Endothelial cell of umbilical vein (primary cell): ENCODE measurements around the gene ARL17A. TPM values are rescaled to one million over a fixed set of nuclear protein-coding genes. Genes with fewer than 3 reads are reported as not detected.
"Not testable (repeated sequence)": the region's sequence is repeated elsewhere in the genome, so short reads cannot be mapped to it uniquely, and the experiment has no call there.

ENCODE experiments used
- BruUV-seq: library from RNA; stranded (reverse); fragments of 400-500 nt; replicated peaks from 2 replicates; lab custom pipeline; 2021; lab: Mats Ljungman, UMichigan
- CTCF ChIA-PET: fragments of 300-600, 350-600 bp; sonication (Branson Sonifier 250); formaldehyde crosslinking; loops from one replicate; lab custom pipeline; 2021; ENCODE audit warnings: antibody characterized with exemption, inconsistent platforms; lab: Charles Lee
- POLR2A ChIA-PET: fragments of 300-600, 350-600 bp; sonication (Branson Sonifier 250); formaldehyde crosslinking; loops from one replicate; lab custom pipeline; 2021; ENCODE audit warnings: antibody characterized with exemption, inconsistent platforms; lab: Charles Lee
- DNase-seq: peaks from one replicate; pipeline ENCODE4 v3.0.0-alpha.2; 2011; ENCODE audit warnings: low read depth, low spot score
- FAIRE-seq: peaks from 2 replicates; lab custom pipeline; 2011; peaks lifted over from hg19 to GRCh38; lab: Jason Lieb, UNC
- H2AFZ ChIP-seq: 2 replicates; pipeline ENCODE4 v1.6.0; 2012; ENCODE audit warnings: low read depth, low read length, control low read depth, inconsistent platforms
- H3K27ac ChIP-seq: 2 replicates; pipeline ENCODE4 v1.5.1; 2011; ENCODE audit warnings: low read depth, mild to moderate bottlenecking, control low read depth, low read length, moderate library complexity; ENCODE audit not compliant: insufficient read depth
- H3K27me3 ChIP-seq, 2 experiments: 2 replicates each; pipeline versions ENCODE4 v1.6.0 to v1.6.1; 2011; ENCODE audit warnings: low read length in 2 of 2, mixed read lengths in 1 of 2; ENCODE audit not compliant: control insufficient read depth in 2 of 2, insufficient read depth in 2 of 2
- H3K36me3 ChIP-seq, 2 experiments: 2 replicates in 1 of 2; 3 replicates in 1 of 2; pipeline ENCODE4 v1.5.1; 2011; ENCODE audit warnings: low read length in 2 of 2, mild to moderate bottlenecking in 1 of 2, moderate library complexity in 1 of 2; ENCODE audit not compliant: control insufficient read depth in 2 of 2, insufficient read depth in 2 of 2; ENCODE audit errors: extremely low read depth in 1 of 2
- H3K4me1 ChIP-seq: 3 replicates; pipeline ENCODE4 v1.5.1; 2011; ENCODE audit warnings: mild to moderate bottlenecking, low read length; ENCODE audit not compliant: control insufficient read depth, insufficient read depth; ENCODE audit errors: extremely low read depth
- H3K4me2 ChIP-seq: 2 replicates; pipeline ENCODE4 v1.6.1; 2011; ENCODE audit warnings: low read length, control low read depth, mixed read lengths; ENCODE audit not compliant: insufficient read depth
- H3K4me3 ChIP-seq, 3 experiments: fragments of 200-600 bp in 1 of 3; sonication (generic), shearing (Covaris generic) in 1 of 3; replicated peaks in 1 of 3; 2 replicates each; pipeline ENCODE4 v1.5.1; 2011 to 2016; ENCODE audit warnings: control low read depth in 3 of 3, low read length in 3 of 3, mild to moderate bottlenecking in 2 of 3, inconsistent platforms in 1 of 3, low read depth in 1 of 3, moderate library complexity in 1 of 3; ENCODE audit not compliant: insufficient read depth in 1 of 3
- H3K79me2 ChIP-seq: 2 replicates; pipeline ENCODE4 v1.6.0; 2012; ENCODE audit warnings: low read length, inconsistent platforms; ENCODE audit not compliant: control insufficient read depth, insufficient read depth
- H3K9ac ChIP-seq: replicated peaks from 2 replicates; pipeline ENCODE3; 2011; ENCODE audit warnings: low read length, control low read depth; ENCODE audit not compliant: insufficient read depth; ENCODE audit errors: extremely low read depth
- H3K9me1 ChIP-seq: replicated peaks from 3 replicates; pipeline ENCODE4 v1.6.0; 2011; ENCODE audit warnings: mild to moderate bottlenecking, low read length; ENCODE audit not compliant: control insufficient read depth, insufficient read depth; ENCODE audit errors: extremely low read depth
- H3K9me3 ChIP-seq: replicated peaks from 2 replicates; pipeline ENCODE4 v1.5.1; 2012; ENCODE audit warnings: low read length, inconsistent platforms; ENCODE audit not compliant: control insufficient read depth, insufficient read depth
- H4K20me1 ChIP-seq: replicated peaks from 2 replicates; pipeline ENCODE3; 2011; ENCODE audit warnings: mild to moderate bottlenecking, low read length; ENCODE audit not compliant: control insufficient read depth, insufficient read depth; ENCODE audit errors: extremely low read depth
- dilution Hi-C: fragments of 300-500 bp; cut with MboI; formaldehyde crosslinking; loops from one replicate; pipeline ENCODE4 v1.15.0; 2019; ENCODE audit warnings: low sequenced_read_pairs; ENCODE audit not compliant: extremely low pct_ligation_motif_present
- intact Hi-C: fragments of 100-400 bp; cut with micrococcal nuclease; formaldehyde crosslinking; loops from one replicate; pipeline ENCODE4 v1.10.0; 2022
- polyA plus RNA-seq, 4 experiments: library from polyadenylated mRNA; depleted of rRNA in 3 of 4; stranded (reverse) in 3 of 4; unstranded in 1 of 4; fragments of >200 nt; gene quantifications; 2 replicates each; pipeline versions ENCODE4 v1.2.1 to v1.2.3, GENCODE V29; 2011 to 2012; ENCODE audit warnings: missing spikeins in 1 of 4
- total RNA-seq: library from RNA; stranded (reverse); gene quantifications from 2 replicates; pipeline ENCODE4 v1.2.3, GENCODE V29; 2021

Gene ARL17A
- total and polyA plus RNA-seq, 2 donors (not counting 3 experiments of a cell fraction or from before 2014, with no cell fraction given) = 9.5 to 10.0 TPM

DNA sequence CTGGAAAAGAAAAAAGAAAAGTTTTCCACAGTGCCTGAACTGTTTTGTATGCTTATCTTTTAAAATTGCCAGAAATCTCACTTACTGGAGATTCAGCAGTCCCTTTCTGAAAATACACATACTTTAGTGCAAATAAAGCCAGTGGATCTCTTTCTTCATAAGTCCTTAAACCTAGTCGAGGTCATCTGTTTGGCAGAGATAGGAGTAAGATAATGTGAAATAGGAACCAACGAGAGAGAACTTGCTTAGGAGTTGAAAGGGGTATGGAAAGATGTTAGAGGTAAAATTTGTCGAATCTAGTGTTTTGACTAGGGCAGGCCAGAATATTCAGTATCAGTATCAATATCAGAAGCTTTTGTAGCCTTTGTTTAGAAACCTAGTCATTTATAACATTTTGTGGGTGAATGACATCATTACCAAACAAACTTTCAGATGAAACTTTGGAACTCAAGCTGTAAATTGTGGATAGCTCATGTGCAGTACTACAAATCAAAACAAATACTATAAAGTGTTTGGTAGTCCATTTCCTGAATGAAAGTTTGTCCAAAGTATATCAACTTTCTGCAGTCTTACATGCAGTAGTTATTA is 18.9 kb upstream of the ARL17A start:
- dilution Hi-C loops, POLR2A ChIA-PET, BruUV-seq: not testable (repeated sequence)

GRCh38 chr17:46591332-46591731 is 11.8 kb upstream of the ARL17A start:
- H3K9me1 ChIP-seq, H4K20me1 ChIP-seq, H2AFZ ChIP-seq, CTCF ChIA-PET, dilution Hi-C loops, H3K4me2 ChIP-seq, FAIRE-seq, H3K36me3 ChIP-seq, H3K27ac ChIP-seq, H3K27me3 ChIP-seq, DNase-seq, H3K9me3 ChIP-seq, H3K79me2 ChIP-seq, H3K4me3 ChIP-seq, H3K9ac ChIP-seq, intact Hi-C loops, BruUV-seq, H3K4me1 ChIP-seq, POLR2A ChIA-PET: not testable (repeated sequence)

More for the DNA sequence above, 18.9 kb upstream of the ARL17A start:
- H4K20me1 ChIP-seq, H3K27me3 ChIP-seq, H3K36me3 ChIP-seq, H3K4me2 ChIP-seq, H3K9ac ChIP-seq, H3K4me3 ChIP-seq, DNase-seq, H3K79me2 ChIP-seq, CTCF ChIA-PET, H3K27ac ChIP-seq, FAIRE-seq, H3K9me1 ChIP-seq, intact Hi-C loops, H3K4me1 ChIP-seq, H2AFZ ChIP-seq, H3K9me3 ChIP-seq: not testable (repeated sequence)

DNA sequence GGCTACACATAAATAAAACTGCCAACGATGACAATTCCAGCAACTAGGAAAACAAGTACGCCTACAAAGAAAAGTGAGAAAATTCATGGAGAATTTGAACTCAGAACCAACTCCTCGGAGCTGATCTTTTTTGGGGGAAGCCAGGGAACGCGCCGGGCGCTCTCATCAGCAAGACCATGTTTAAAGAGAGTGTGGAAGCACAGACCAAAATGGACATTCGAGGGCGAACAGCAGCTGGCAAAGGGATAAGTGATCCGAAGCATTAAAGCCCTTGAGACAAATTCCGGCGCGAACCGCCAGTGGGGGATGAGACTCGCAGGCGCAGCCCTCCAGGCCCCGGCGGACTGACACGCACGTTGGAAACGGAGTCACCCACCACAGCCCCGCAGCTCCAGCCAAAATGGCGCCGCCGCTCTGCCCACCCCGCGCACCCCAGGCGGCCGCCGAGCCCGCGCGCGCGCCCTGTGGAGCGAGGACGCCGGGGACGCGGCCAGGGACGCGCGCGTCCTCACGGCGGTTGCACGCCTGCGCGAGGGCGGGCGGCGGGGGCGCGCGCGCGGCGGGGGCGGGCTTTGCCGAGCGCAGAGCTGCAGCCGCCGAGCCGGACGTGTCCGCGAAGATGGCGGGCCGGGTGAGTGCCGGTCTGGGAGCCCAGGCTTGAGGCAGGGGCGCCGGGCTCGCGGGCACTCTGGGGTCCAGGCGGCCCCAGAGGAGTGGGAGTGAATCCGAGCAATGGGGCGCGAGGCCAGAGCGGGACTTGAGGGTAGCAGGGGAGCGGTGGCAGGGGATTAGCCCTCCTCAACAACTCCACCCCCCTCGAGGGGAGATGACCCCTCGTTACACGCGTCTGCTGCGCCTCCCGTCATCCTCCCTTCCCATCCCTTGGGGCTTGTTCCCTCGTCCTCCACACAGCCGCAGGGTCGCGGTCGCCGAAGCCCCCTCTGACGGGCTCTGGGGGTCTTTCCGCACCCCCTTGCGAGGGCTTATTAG is 11.0 kb upstream of the ARL17A start, which contains the start of gene NSF:
NSF (plus strand) TSS at position 513 of the 990 bp plus-strand sequence; CDS start at position 620, 107 bp downstream.
- H3K4me3 ChIP-seq, H3K36me3 ChIP-seq, H3K4me1 ChIP-seq, H3K27ac ChIP-seq, H3K9me1 ChIP-seq, H3K4me2 ChIP-seq, POLR2A ChIA-PET, H3K9ac ChIP-seq, H3K9me3 ChIP-seq, intact Hi-C loops, H3K79me2 ChIP-seq, CTCF ChIA-PET, H3K27me3 ChIP-seq, H4K20me1 ChIP-seq, dilution Hi-C loops, H2AFZ ChIP-seq, DNase-seq: not testable (repeated sequence)
- peak; percentile 62 for FAIRE-seq
- TSS peak; percentile 89 for BruUV-seq

GRCh38 chr17:46585444-46585843 is 6.0 kb upstream of the ARL17A start:
- FAIRE-seq, H2AFZ ChIP-seq, H3K4me1 ChIP-seq, DNase-seq, H3K9ac ChIP-seq, H3K4me2 ChIP-seq, H3K9me3 ChIP-seq, CTCF ChIA-PET, POLR2A ChIA-PET, H3K27me3 ChIP-seq, BruUV-seq, H4K20me1 ChIP-seq, H3K27ac ChIP-seq, H3K9me1 ChIP-seq, H3K79me2 ChIP-seq, dilution Hi-C loops, H3K4me3 ChIP-seq, H3K36me3 ChIP-seq, intact Hi-C loops: not testable (repeated sequence)
